HepG2 (cell line): ENCODE results near the gene SH3BP5. TPM values are rescaled to one million over a fixed set of nuclear protein-coding genes. Genes with fewer than 3 reads are reported as not detected.
A peak's percentile ranks its signal among the peaks of the same experiment; 100 is the strongest.

ENCODE experiments used
- CREB3 ChIP-seq: sonication (generic); formaldehyde crosslinking; IDR thresholded peaks from 2 replicates; pipeline ENCODE4 v1.5.0; 2020; ENCODE audit warnings: missing genetic modification reagents
- GABPA ChIP-seq, 2 experiments: IDR thresholded peaks; 2 replicates each; pipeline ENCODE4 v1.6.1; 2011 to 2016; ENCODE audit warnings: low read depth in 2 of 2, low read length in 1 of 2, missing biosample characterization in 1 of 2, missing genetic modification characterization in 1 of 2
- GZF1 ChIP-seq: sonication (generic); formaldehyde crosslinking; IDR thresholded peaks from 2 replicates; pipeline ENCODE4 v1.5.1; 2020; ENCODE audit warnings: mild to moderate bottlenecking, missing genetic modification reagents
- KDM5A ChIP-seq: fragments of 200-600 bp; sonication (generic); IDR thresholded peaks from 2 replicates; pipeline ENCODE4 v1.7.0; 2018; ENCODE audit warnings: antibody characterized with exemption, mild to moderate bottlenecking, low read length, borderline replicate concordance
- MED8 ChIP-seq: sonication (generic); formaldehyde crosslinking; IDR thresholded peaks from 2 replicates; pipeline ENCODE4 v1.8.1; 2023; ENCODE audit warnings: mild to moderate bottlenecking, missing genetic modification reagents; ENCODE audit not compliant: insufficient replicate concordance
- MYPOP ChIP-seq: sonication (generic); formaldehyde crosslinking; IDR thresholded peaks from 2 replicates; pipeline ENCODE4 v1.8.1; 2023; ENCODE audit warnings: mild to moderate bottlenecking, moderate library complexity, missing genetic modification reagents
- PAWR ChIP-seq: sonication (generic); formaldehyde crosslinking; IDR thresholded peaks from 2 replicates; pipeline ENCODE4 v1.4.0; 2020; ENCODE audit warnings: missing genetic modification reagents, mild to moderate bottlenecking, borderline replicate concordance
- POLR2A ChIP-seq, 2 experiments: IDR thresholded peaks; 2 replicates each; pipeline ENCODE4 v1.6.1; 2011; ENCODE audit warnings: low read depth in 2 of 2, low read length in 2 of 2, mild to moderate bottlenecking in 1 of 2, moderate library complexity in 1 of 2; ENCODE audit not compliant: insufficient read depth in 1 of 2
- U2AF1 ChIP-seq: fragments of 200-400 bp; formaldehyde crosslinking; optimal IDR thresholded peaks from 2 replicates; pipeline ENCODE3; 2017; ENCODE audit warnings: mild to moderate bottlenecking, low read depth, low read length
- ZNF138 ChIP-seq: sonication (generic); formaldehyde crosslinking; IDR thresholded peaks from 2 replicates; pipeline ENCODE4 v1.5.0; 2020; ENCODE audit warnings: mild to moderate bottlenecking, low read depth, missing genetic modification reagents
- ZNF160 ChIP-seq: sonication (generic); formaldehyde crosslinking; IDR thresholded peaks from 2 replicates; pipeline ENCODE4 v1.8.0; 2022; ENCODE audit warnings: mild to moderate bottlenecking, inconsistent platforms, missing genetic modification reagents
- ZNF263 ChIP-seq: sonication (generic); formaldehyde crosslinking; IDR thresholded peaks from 2 replicates; pipeline ENCODE4 v1.4.0; 2020; ENCODE audit warnings: missing genetic modification reagents
- ZNF30 ChIP-seq: sonication (generic); formaldehyde crosslinking; IDR thresholded peaks from 2 replicates; pipeline ENCODE4 v1.5.0; 2020; ENCODE audit warnings: mild to moderate bottlenecking, missing genetic modification reagents
- ZNF317 ChIP-seq: sonication (generic); formaldehyde crosslinking; IDR thresholded peaks from 2 replicates; pipeline ENCODE4 v1.5.0; 2020; ENCODE audit warnings: mild to moderate bottlenecking, missing genetic modification reagents
- ZNF329 ChIP-seq: sonication (generic); formaldehyde crosslinking; IDR thresholded peaks from 2 replicates; pipeline ENCODE4 v1.9.0; 2021; ENCODE audit warnings: low read depth, mild to moderate bottlenecking, missing genetic modification reagents
- ZNF33A ChIP-seq: sonication (generic); formaldehyde crosslinking; IDR thresholded peaks from 2 replicates; pipeline ENCODE4 v1.5.1; 2020; ENCODE audit warnings: missing genetic modification reagents, mild to moderate bottlenecking, moderate library complexity, borderline replicate concordance
- ZNF652 ChIP-seq: IDR thresholded peaks from 2 replicates; pipeline ENCODE4 v1.6.1; 2016; ENCODE audit warnings: low read depth, borderline replicate concordance
- polyA plus RNA-seq, 8 experiments: library from polyadenylated mRNA; depleted of rRNA in 3 of 8; stranded (reverse) in 7 of 8; unstranded in 1 of 8; fragments of >200 nt; fragmentation: Illumina TruSeq in 4 of 8; extraction: Trizol in 4 of 8; gene quantifications; 2 replicates each; pipeline versions ENCODE4 v1.2.1 to v1.2.3, GENCODE V29; 2011 to 2016; ENCODE audit warnings: low read depth in 4 of 8, missing spikeins in 1 of 8, mixed read lengths in 1 of 8; ENCODE audit not compliant: insufficient read depth in 1 of 8
- total RNA-seq, 5 experiments: library from RNA; depleted of rRNA; stranded (reverse); fragments of >200 nt; fragmentation: Illumina TruSeq; extraction: Trizol; gene quantifications; 2 replicates each; pipeline ENCODE4 v1.2.3, GENCODE V29; 2016; ENCODE audit warnings: low read depth in 1 of 5
- TF ChIP-seq, protein P1 (sequence below): sonication (generic); formaldehyde crosslinking; IDR thresholded peaks from 2 replicates; pipeline ENCODE4 v1.4.0; 2020; ENCODE audit warnings: low read depth, missing genetic modification reagents

The SH3BP5 gene
- total and polyA plus RNA-seq, 2 of the 13 experiments (the other 11 are each of a cell fraction or from before 2014, with no cell fraction given) = 0.09 to 0.16 TPM

- TF ChIP-seq, protein P1, sequence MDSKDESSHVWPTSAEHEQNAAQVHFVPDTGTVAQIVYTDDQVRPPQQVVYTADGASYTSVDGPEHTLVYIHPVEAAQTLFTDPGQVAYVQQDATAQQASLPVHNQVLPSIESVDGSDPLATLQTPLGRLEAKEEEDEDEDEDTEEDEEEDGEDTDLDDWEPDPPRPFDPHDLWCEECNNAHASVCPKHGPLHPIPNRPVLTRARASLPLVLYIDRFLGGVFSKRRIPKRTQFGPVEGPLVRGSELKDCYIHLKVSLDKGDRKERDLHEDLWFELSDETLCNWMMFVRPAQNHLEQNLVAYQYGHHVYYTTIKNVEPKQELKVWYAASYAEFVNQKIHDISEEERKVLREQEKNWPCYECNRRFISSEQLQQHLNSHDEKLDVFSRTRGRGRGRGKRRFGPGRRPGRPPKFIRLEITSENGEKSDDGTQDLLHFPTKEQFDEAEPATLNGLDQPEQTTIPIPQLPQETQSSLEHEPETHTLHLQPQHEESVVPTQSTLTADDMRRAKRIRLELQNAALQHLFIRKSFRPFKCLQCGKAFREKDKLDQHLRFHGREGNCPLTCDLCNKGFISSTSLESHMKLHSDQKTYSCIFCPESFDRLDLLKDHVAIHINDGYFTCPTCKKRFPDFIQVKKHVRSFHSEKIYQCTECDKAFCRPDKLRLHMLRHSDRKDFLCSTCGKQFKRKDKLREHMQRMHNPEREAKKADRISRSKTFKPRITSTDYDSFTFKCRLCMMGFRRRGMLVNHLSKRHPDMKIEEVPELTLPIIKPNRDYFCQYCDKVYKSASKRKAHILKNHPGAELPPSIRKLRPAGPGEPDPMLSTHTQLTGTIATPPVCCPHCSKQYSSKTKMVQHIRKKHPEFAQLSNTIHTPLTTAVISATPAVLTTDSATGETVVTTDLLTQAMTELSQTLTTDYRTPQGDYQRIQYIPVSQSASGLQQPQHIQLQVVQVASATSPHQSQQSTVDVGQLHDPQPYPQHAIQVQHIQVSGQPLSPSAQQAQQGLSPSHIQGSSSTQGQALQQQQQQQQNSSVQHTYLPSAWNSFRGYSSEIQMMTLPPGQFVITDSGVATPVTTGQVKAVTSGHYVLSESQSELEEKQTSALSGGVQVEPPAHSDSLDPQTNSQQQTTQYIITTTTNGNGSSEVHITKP = peak; percentile 77
- TF ChIP-seq CREB3 (CRISPR knock-in tag) (no peak), GZF1 (CRISPR knock-in tag) (0 out of 2 replicates have a peak, but pooled peaks have one; percentile 64), ZNF138 (CRISPR knock-in tag) (no peak), ZNF652 (CRISPR knock-in tag) (no peak), MYPOP (CRISPR knock-in tag) (peak; percentile 53; the same call in 1 of the 2 replicates), PAWR (CRISPR knock-in tag) (no peak), KDM5A (0 out of 2 replicates have a peak, but pooled peaks have one; percentile 35), ZNF317 (CRISPR knock-in tag) (0 out of 2 replicates have a peak, but pooled peaks have one; percentile 77), ZNF33A (CRISPR knock-in tag) (peak; percentile 70; the same call in 1 of the 2 replicates), ZNF263 (0 out of 2 replicates have a peak, but pooled peaks have one; percentile 3), ZNF30 (CRISPR knock-in tag) (no peak), U2AF1 (peak; percentile 17), ZNF160 (CRISPR knock-in tag) (no peak), POLR2A (IDR thresholded peaks at IDR 0.05; ENCODE audit: insufficient read depth in 1 of 2, low read depth in 2 of 2, low read length in 2 of 2) (no peak), MED8 (CRISPR knock-in tag) (peak; percentile 21), GABPA (IDR thresholded peaks at IDR 0.05; ENCODE audit: low read depth, low read length) (no peak), GABPA (CRISPR knock-in tag; IDR thresholded peaks at IDR 0.05; ENCODE audit: low read depth) (no peak), ZNF329 (CRISPR knock-in tag) (0 out of 2 replicates have a peak, but pooled peaks have one; percentile 48)
- TF ChIP-seq, all 625 proteins: peak for 61
Observed at GRCh38 chr3:15206662-15207576, 125.5 kb downstream of the SH3BP5 start (continued).
